B cell (primary cell): ENCODE measurements around the gene ZNF496.

Experiments used
- EZH2 ChIP-seq: IDR thresholded peaks from 2 replicates; pipeline ENCODE4 v1.6.1; 2012; ENCODE audit warnings: borderline replicate concordance, low read depth, mild to moderate bottlenecking, moderate library complexity, low read length; ENCODE audit not compliant: insufficient read depth, poor library complexity, severe bottlenecking
- TF ChIP-seq, protein P1 (sequence below): fragments of 200-600 bp; IDR thresholded peaks from one replicate; pipeline ENCODE4 v1.8.0; 2022; ENCODE audit warnings: antibody characterized with exemption, mild to moderate bottlenecking

- TF ChIP-seq, protein P1, sequence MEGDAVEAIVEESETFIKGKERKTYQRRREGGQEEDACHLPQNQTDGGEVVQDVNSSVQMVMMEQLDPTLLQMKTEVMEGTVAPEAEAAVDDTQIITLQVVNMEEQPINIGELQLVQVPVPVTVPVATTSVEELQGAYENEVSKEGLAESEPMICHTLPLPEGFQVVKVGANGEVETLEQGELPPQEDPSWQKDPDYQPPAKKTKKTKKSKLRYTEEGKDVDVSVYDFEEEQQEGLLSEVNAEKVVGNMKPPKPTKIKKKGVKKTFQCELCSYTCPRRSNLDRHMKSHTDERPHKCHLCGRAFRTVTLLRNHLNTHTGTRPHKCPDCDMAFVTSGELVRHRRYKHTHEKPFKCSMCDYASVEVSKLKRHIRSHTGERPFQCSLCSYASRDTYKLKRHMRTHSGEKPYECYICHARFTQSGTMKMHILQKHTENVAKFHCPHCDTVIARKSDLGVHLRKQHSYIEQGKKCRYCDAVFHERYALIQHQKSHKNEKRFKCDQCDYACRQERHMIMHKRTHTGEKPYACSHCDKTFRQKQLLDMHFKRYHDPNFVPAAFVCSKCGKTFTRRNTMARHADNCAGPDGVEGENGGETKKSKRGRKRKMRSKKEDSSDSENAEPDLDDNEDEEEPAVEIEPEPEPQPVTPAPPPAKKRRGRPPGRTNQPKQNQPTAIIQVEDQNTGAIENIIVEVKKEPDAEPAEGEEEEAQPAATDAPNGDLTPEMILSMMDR = no peak
- TF ChIP-seq EZH2 = no peak
Observed at GRCh38 chr1:247367786-247368422, 36.2 kb upstream of the ZNF496 start.
